GM23338 (cell line): ENCODE results near the gene FKRP.

Source experiments
- EZH2 ChIP-seq: fragments of 200-600 bp; sonication (generic); IDR thresholded peaks from one replicate; pipeline ENCODE4 v1.8.0; 2017; ENCODE audit warnings: antibody characterized with exemption, mild to moderate bottlenecking, low read depth; ENCODE audit not compliant: unreplicated experiment
- EZH2phosphoT487 ChIP-seq: fragments of 200-600 bp; sonication (generic); IDR thresholded peaks from one replicate; pipeline ENCODE4 v1.8.1; 2018; ENCODE audit warnings: antibody characterized with exemption; ENCODE audit not compliant: unreplicated experiment
- TF ChIP-seq, protein P1 (sequence below), 2 experiments: fragments of 200-600 bp in 1 of 2; sonication (generic) in 1 of 2; conservative IDR thresholded peaks; 2 replicates each; pipeline versions ENCODE4 v1.5.1 to v1.6.1; 2016 to 2017; ENCODE audit warnings: antibody characterized with exemption in 2 of 2, low read depth in 2 of 2, mild to moderate bottlenecking in 2 of 2, moderate library complexity in 1 of 2

GRCh38 chr19:46725036-46725820, 20.6 kb upstream of the FKRP start:
- TF ChIP-seq, protein P1, sequence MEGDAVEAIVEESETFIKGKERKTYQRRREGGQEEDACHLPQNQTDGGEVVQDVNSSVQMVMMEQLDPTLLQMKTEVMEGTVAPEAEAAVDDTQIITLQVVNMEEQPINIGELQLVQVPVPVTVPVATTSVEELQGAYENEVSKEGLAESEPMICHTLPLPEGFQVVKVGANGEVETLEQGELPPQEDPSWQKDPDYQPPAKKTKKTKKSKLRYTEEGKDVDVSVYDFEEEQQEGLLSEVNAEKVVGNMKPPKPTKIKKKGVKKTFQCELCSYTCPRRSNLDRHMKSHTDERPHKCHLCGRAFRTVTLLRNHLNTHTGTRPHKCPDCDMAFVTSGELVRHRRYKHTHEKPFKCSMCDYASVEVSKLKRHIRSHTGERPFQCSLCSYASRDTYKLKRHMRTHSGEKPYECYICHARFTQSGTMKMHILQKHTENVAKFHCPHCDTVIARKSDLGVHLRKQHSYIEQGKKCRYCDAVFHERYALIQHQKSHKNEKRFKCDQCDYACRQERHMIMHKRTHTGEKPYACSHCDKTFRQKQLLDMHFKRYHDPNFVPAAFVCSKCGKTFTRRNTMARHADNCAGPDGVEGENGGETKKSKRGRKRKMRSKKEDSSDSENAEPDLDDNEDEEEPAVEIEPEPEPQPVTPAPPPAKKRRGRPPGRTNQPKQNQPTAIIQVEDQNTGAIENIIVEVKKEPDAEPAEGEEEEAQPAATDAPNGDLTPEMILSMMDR (conservative IDR thresholded peaks at IDR 0.05; ENCODE audit: low read depth in 2 of 2) = no peak
- no peak for TF ChIP-seq EZH2phosphoT487
- no peak for TF ChIP-seq EZH2
